Gastrocnemius medialis (tissue), 4 donors: ENCODE results near the gene KCNC2. TPM values are rescaled to one million over a fixed set of nuclear protein-coding genes. Genes with fewer than 3 reads are reported as not detected.

Source experiments
- ATAC-seq, 2 donors: fragments of 150-250 bp; one replicate each; pipeline ENCODE4 v1.9.1; 2016
- DNase-seq, 2 donors: peaks; one replicate each; pipeline ENCODE4 v3.0.0-alpha.2; 2019
- H3K27ac ChIP-seq, 4 donors: fragments of 200-600 bp; sonication (generic); 1 replicate in 1 of 4; 2 replicates in 3 of 4; pipeline ENCODE4 v1.5.1; 2016 to 2018; ENCODE audit warnings: mild to moderate bottlenecking in 2 of 4, moderate library complexity in 1 of 4
- H3K27me3 ChIP-seq, 3 donors: fragments of 200-600 bp; sonication (generic) in 2 of 3; 1 replicate in 1 of 3; 2 replicates in 2 of 3; pipeline versions ENCODE4 v1.5.1 to v1.6.0; 2016 to 2019; ENCODE audit warnings: mild to moderate bottlenecking in 1 of 3, moderate library complexity in 1 of 3
- H3K36me3 ChIP-seq, 2 donors: fragments of 200-600 bp; sonication (generic) in 1 of 2; one replicate each; pipeline ENCODE4 v1.5.1; 2017 to 2018
- H3K4me1 ChIP-seq, 2 donors: fragments of 200-600 bp; sonication (generic) in 1 of 2; one replicate each; pipeline ENCODE4 v1.5.1; 2016 to 2017; ENCODE audit warnings: mild to moderate bottlenecking in 2 of 2
- H3K4me3 ChIP-seq, 4 donors: fragments of 200-600 bp; sonication (generic) in 3 of 4; 1 replicate in 1 of 4; 2 replicates in 3 of 4; pipeline ENCODE4 v1.5.1; 2016 to 2019; ENCODE audit warnings: mild to moderate bottlenecking in 2 of 4
- H3K9me3 ChIP-seq, 3 donors: fragments of 200-600 bp; sonication (generic) in 2 of 3; 1 replicate in 1 of 3; 2 replicates in 2 of 3; pipeline ENCODE4 v1.5.1; 2016 to 2019
- POLR2A ChIP-seq, 2 donors: fragments of 450-650 bp; IDR thresholded peaks; one replicate each; pipeline ENCODE4 v1.6.1; 2017; ENCODE audit warnings: antibody characterized with exemption in 2 of 2, mild to moderate bottlenecking in 2 of 2, moderate library complexity in 2 of 2
- in situ Hi-C, 4 donors: fragments of 200-750 bp; cut with MboI; loops; one replicate each; pipeline versions ENCODE4 v1.15.0 to v1.8.0; 2017; ENCODE audit warnings: low sequenced_read_pairs in 4 of 4
- intact Hi-C: fragments of 100-400 bp; cut with DNase I; formaldehyde crosslinking; loops from one replicate; pipeline ENCODE4 v1.15.1; 2023; ENCODE audit warnings: low total_unique reads
- total RNA-seq, 4 donors: library from RNA; depleted of rRNA; stranded (reverse); fragments of >200 nt; gene quantifications; one replicate each; pipeline versions ENCODE4 v1.1.0 to v1.2.3, GENCODE V29; 2016
- TF ChIP-seq, protein P1 (sequence below), 5 experiments: fragments of 450-650 bp in 3 of 5; fragments of 200-600 bp in 2 of 5; sonication (generic) in 2 of 5; IDR thresholded peaks in 4 of 5; conservative IDR thresholded peaks in 1 of 5; 1 replicate in 4 of 5; 2 replicates in 1 of 5; pipeline ENCODE4 v1.5.1; 2016 to 2019; ENCODE audit warnings: antibody characterized with exemption in 5 of 5, mild to moderate bottlenecking in 3 of 5, moderate library complexity in 3 of 5

KCNC2 gene
- total RNA-seq, 4 donors from 2014 or later: not detected

DNA sequence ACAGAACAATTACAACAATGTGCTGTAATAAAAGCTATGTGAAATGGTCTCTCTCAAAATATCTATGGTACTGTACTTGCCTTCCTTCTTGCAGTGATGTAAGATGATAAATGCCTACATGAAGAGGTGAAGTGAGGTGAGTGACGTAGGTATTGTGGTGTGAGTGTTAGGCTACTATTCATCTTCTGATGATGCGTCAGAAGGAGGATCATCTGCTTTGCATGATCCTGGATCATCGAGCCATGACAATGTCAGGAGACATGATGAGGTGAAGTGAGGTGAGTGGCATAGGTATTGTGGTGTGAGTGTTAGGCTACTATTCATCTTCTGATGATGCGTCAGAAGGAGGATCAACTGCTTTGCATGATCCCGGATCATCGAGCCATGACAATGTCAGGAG lies 105.8 kb downstream of the KCNC2 start:
- intact Hi-C loops (no loop called here), in situ Hi-C loops (no loop called here)
- H3K4me1 ChIP-seq: no peaks in the 10 kb centered on the region
- no peaks in the 10 kb centered on the region for H3K9me3 ChIP-seq
- H3K36me3 ChIP-seq: no peaks in the 10 kb centered on the region
- DNase-seq: no peak
- TF ChIP-seq, protein P1, sequence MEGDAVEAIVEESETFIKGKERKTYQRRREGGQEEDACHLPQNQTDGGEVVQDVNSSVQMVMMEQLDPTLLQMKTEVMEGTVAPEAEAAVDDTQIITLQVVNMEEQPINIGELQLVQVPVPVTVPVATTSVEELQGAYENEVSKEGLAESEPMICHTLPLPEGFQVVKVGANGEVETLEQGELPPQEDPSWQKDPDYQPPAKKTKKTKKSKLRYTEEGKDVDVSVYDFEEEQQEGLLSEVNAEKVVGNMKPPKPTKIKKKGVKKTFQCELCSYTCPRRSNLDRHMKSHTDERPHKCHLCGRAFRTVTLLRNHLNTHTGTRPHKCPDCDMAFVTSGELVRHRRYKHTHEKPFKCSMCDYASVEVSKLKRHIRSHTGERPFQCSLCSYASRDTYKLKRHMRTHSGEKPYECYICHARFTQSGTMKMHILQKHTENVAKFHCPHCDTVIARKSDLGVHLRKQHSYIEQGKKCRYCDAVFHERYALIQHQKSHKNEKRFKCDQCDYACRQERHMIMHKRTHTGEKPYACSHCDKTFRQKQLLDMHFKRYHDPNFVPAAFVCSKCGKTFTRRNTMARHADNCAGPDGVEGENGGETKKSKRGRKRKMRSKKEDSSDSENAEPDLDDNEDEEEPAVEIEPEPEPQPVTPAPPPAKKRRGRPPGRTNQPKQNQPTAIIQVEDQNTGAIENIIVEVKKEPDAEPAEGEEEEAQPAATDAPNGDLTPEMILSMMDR (IDR thresholded peaks at IDR 0.05 in 4 of 5, conservative IDR thresholded peaks at IDR 0.05 in 1 of 5): no peak
- no peak for TF ChIP-seq POLR2A (IDR thresholded peaks at IDR 0.05)
- H3K4me3 ChIP-seq: no peak overlapping the region
- no peak for ATAC-seq
- no peak overlapping the region for H3K27ac ChIP-seq
- H3K27me3 ChIP-seq: no peaks in the 10 kb centered on the region

- no peaks in the 10 kb centered on the region for H3K4me1 ChIP-seq
- no peak overlapping the region for H3K27ac ChIP-seq
- H3K9me3 ChIP-seq: no peaks in the 10 kb centered on the region
- H3K36me3 ChIP-seq: no peaks in the 10 kb centered on the region
- ATAC-seq: no peak
- no peak overlapping the region for H3K4me3 ChIP-seq
- intact Hi-C loops (no loop called here), in situ Hi-C loops (no loop called here)
- DNase-seq: no peak
- no peaks in the 10 kb centered on the region for H3K27me3 ChIP-seq
- no peak for TF ChIP-seq POLR2A (IDR thresholded peaks at IDR 0.05)
- TF ChIP-seq, protein P1 (IDR thresholded peaks at IDR 0.05 in 4 of 5, conservative IDR thresholded peaks at IDR 0.05 in 1 of 5): no peak
Observed at GRCh38 chr12:75101781-75102180, 107.9 kb downstream of the KCNC2 start.

DNA sequence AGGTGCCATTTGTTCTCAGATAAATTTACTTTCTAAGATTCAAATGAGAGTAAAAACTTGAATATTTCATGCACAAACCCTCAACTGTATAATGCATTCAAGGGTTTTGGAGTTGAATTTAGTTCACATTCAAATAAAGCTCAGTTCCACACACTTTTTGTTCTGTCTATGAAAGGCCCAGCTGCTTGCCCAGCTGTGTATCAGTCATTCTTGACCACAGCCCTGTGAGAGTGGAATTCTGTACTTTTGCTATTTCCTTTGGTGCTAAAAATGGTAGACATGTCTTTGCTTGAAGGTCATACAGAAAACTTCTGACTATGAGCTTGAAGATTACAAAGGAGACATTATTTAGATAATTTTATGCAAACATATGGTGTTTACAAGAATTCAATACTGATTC lies 110.4 kb downstream of the KCNC2 start:
- in situ Hi-C loops: no loop called here
- TF ChIP-seq, protein P1 (IDR thresholded peaks at IDR 0.05 in 4 of 5, conservative IDR thresholded peaks at IDR 0.05 in 1 of 5): no peak
- TF ChIP-seq POLR2A (IDR thresholded peaks at IDR 0.05): no peak
- H3K36me3 ChIP-seq: no peaks in the 10 kb centered on the region
- intact Hi-C loops: no loop called here
- no peak overlapping the region for H3K4me3 ChIP-seq
- no peaks in the 10 kb centered on the region for H3K4me1 ChIP-seq
- DNase-seq: no peak
- H3K27ac ChIP-seq: no peak overlapping the region
- ATAC-seq: no peak
- H3K9me3 ChIP-seq: no peaks in the 10 kb centered on the region
- no peaks in the 10 kb centered on the region for H3K27me3 ChIP-seq

DNA sequence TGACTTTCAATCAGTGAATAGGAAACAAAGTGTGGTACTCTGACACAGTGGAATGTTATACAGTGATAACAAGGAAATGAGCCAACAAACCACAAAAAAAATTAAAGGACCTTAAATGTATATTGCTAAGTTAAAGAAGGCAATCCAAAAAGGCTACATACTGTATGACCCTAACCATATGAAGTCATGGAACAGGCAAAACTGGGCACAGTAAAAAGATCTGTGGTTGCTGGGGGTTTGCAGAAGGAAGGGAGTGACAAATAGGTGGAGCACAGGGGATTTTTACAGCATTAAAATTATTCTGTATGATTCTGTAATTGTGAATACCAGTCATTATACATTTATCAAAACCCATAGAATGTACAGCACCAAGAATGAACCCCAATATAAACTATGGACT lies 112.6 kb downstream of the KCNC2 start:
- Histone ChIP-seq H3K4me3 (no peak overlapping the region), H3K9me3 (no peaks in the 10 kb centered on the region), H3K4me1 (no peaks in the 10 kb centered on the region), H3K27me3 (no peaks in the 10 kb centered on the region), H3K36me3 (no peaks in the 10 kb centered on the region), H3K27ac (no peak overlapping the region)
- intact Hi-C loops: no loop called here
- no peak for DNase-seq
- in situ Hi-C loops: no loop called here
- no peak for ATAC-seq
- no peak for TF ChIP-seq POLR2A (IDR thresholded peaks at IDR 0.05)
- TF ChIP-seq, protein P1 (IDR thresholded peaks at IDR 0.05 in 4 of 5, conservative IDR thresholded peaks at IDR 0.05 in 1 of 5): no peak

GRCh38 chr12:75087654-75088053 lies 122.0 kb downstream of the KCNC2 start:
- no peak for TF ChIP-seq POLR2A (IDR thresholded peaks at IDR 0.05)
- TF ChIP-seq, protein P1 (IDR thresholded peaks at IDR 0.05 in 4 of 5, conservative IDR thresholded peaks at IDR 0.05 in 1 of 5): no peak
- no peaks in the 10 kb centered on the region for H3K27me3 ChIP-seq
- H3K27ac ChIP-seq: no peak overlapping the region
- ATAC-seq: no peak
- peaks cover 0 to 5% of the 10 kb centered on the region in 2 donors for H3K4me1 ChIP-seq
- intact Hi-C loops (no loop called here), in situ Hi-C loops (no loop called here)
- H3K36me3 ChIP-seq: no peaks in the 10 kb centered on the region
- H3K4me3 ChIP-seq: no peak overlapping the region
- DNase-seq: no peak
- H3K9me3 ChIP-seq: no peaks in the 10 kb centered on the region
